ENCODE data around the gene PPFIBP1.

The PPFIBP1 gene

DNA sequence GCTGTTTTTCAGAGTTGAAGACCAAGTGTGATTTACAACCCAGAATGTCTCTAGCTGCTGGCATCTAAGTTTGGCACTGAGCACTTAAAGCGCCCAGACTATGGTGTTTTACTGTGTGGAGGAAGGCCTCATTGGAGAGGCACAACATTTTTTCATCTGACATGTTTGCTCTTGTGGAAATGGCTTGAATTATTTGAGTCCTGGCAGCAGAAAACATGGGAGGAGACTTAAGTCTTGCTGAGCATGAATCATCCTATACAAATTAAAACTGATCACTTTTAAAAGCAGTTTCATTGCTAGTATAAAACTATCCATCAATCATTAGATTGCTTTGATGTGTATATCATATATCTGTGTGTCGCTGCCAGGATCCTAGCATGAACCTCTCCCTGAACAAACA is 86.4 kb downstream of the PPFIBP1 start:
- in situ Hi-C loops (cut with HindIII; ENCODE audit: low sequenced_read_pairs), result no loop called here
- DNase-seq (ENCODE audit: low read depth, low spot score), result peak; percentile 77
- no peak overlapping the region for H3K4me3 ChIP-seq (ENCODE audit: low read depth, low read length)
- TF ChIP-seq, protein P1, sequence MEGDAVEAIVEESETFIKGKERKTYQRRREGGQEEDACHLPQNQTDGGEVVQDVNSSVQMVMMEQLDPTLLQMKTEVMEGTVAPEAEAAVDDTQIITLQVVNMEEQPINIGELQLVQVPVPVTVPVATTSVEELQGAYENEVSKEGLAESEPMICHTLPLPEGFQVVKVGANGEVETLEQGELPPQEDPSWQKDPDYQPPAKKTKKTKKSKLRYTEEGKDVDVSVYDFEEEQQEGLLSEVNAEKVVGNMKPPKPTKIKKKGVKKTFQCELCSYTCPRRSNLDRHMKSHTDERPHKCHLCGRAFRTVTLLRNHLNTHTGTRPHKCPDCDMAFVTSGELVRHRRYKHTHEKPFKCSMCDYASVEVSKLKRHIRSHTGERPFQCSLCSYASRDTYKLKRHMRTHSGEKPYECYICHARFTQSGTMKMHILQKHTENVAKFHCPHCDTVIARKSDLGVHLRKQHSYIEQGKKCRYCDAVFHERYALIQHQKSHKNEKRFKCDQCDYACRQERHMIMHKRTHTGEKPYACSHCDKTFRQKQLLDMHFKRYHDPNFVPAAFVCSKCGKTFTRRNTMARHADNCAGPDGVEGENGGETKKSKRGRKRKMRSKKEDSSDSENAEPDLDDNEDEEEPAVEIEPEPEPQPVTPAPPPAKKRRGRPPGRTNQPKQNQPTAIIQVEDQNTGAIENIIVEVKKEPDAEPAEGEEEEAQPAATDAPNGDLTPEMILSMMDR (IDR thresholded peaks at IDR 0.05; ENCODE audit: low read depth, low read length), result no peak

DNA sequence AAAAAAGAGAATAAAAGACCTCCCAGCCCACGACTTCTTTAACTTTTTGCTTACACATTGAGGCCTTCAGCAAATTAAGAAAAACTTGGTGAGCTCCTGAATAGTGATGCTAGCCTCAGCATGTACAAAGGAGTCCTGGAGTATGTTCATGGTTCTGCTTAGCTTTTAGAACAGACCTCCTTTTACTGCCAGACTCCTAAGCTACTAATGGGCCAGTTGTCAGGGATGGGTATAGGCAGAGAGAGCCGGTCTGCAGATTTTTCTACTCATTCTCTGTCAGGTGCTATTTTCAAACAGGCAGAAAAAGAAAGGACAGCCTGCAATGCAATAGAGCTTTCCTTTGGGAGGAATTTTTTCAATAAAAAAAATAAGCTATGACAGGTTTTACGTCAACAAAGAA is 90.4 kb downstream of the PPFIBP1 start:
- TF ChIP-seq, protein P1 (IDR thresholded peaks at IDR 0.05; ENCODE audit: low read depth, low read length), result no peak
- in situ Hi-C loops (cut with HindIII; ENCODE audit: low sequenced_read_pairs), result no loop called here
- no peak for DNase-seq (ENCODE audit: low read depth, low spot score)
- no peak overlapping the region for H3K4me3 ChIP-seq (ENCODE audit: low read depth, low read length)

DNA sequence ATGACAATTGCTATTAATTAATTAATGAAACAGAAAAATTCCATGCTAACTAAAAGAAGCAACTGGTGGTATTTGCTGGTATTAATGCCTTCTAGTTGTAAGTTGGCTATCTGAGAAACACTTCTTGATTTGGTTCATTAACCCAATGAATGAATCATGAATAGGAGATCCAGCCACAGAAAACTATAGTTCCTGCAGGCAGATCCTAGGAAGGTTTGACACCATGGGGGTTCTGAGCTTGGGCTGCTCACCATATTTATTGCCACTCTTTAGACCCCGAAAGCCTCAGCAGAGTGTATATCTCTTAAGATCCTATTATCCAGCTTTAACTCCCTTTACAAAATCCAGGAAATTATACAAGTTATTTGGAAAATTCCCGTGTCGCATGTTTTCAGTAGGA is 90.9 kb downstream of the PPFIBP1 start:
- in situ Hi-C loops (cut with HindIII; ENCODE audit: low sequenced_read_pairs), result no loop called here
- TF ChIP-seq, protein P1 (IDR thresholded peaks at IDR 0.05; ENCODE audit: low read depth, low read length), result no peak
- no peak for DNase-seq (ENCODE audit: low read depth, low spot score)
- H3K4me3 ChIP-seq (ENCODE audit: low read depth, low read length), result no peak overlapping the region

DNA sequence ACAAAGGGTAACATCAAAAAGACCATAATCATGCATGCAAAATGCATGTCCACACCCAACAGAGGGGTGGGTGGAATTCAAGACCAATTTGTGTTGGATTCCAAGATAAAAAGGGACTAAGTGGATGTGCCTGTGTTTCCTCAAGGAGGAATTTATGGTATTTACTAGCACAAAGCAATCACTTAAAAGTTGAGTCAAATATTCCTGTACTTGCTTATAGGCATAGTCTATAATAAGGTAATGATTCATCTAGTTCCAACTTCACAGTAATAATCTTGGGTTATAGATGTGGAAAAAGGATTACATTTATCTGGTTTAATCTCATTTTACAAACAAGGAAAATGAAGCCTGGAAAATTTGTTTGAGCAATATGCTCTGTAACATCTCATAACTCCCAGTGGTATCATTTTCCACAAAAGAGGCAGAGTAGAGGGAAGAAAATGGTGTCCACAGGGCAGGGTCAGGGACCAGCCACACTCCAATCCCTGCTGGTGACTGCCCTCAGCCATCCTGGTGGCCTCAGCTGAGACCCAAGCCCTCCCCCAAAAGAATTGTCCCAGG is 91.4 kb downstream of the PPFIBP1 start:
- DNase-seq (ENCODE audit: low read depth, low spot score), result peak; percentile 50
- H3K4me3 ChIP-seq (ENCODE audit: low read depth, low read length), result no peak overlapping the region
- in situ Hi-C loops (cut with HindIII; ENCODE audit: low sequenced_read_pairs), result no loop called here
- TF ChIP-seq, protein P1 (IDR thresholded peaks at IDR 0.05; ENCODE audit: low read depth, low read length), result no peak

DNA sequence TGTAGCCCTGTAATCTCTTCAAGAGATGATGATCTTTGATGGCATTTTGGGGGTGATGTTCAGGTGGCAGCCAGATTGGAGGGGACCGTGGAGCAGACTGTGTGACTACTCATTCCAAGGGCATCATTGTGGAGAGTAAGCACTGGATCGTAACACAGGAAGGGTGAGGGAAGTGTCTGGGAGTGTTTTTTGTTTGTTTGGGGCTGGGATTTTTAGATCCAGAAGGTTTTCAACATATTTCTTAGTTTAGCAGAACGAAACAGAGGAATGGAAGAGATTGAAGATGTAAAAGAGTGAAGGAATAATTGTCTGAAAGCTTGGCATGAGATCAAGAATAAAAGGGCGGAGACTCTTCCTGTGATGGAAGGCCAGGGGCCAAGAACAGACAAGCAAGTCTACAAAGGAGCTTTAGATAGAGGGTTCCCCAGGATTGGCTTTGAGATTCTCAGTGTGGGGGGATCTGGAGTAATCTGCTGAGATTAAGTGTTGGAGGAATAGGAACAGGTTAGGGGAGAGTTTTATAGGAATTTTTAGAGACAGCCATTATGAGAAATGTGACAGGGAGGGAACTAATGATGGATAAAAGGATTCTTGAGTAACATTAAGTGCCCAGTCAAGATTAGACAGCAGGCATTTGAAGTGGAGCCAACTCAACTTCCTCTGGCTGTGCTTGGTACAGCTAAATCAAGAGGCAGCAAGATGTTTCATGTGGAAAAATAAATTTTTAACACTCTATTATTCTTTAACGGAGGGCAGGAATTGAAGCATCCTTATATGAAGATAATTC is 92.5 kb downstream of the PPFIBP1 start:
- in situ Hi-C loops (cut with HindIII; ENCODE audit: low sequenced_read_pairs), result no loop called here
- TF ChIP-seq, protein P1 (IDR thresholded peaks at IDR 0.05; ENCODE audit: low read depth, low read length), result no peak
- no peak for DNase-seq (ENCODE audit: low read depth, low spot score)
- no peak overlapping the region for H3K4me3 ChIP-seq (ENCODE audit: low read depth, low read length)

DNA sequence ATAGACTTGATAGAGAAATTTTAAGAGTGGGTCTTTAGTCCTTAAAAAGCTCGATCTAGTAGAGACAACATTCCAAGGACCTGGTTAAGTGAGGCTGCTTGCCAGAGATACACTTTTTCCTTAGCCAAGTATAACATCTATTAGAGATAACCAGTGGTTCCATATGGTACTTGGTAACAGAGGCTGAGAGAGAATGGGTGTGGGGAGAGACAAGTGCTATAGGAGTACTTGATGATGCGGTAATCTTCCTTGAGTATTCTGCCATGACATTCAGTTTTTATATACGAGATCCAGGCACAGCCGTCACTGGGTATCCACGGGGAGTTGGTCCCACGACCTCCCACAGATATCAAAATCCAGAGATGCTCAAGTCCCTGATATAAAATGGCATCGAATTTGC is 94.8 kb downstream of the PPFIBP1 start:
- TF ChIP-seq, protein P1 (IDR thresholded peaks at IDR 0.05; ENCODE audit: low read depth, low read length), result no peak
- H3K4me3 ChIP-seq (ENCODE audit: low read depth, low read length), result no peak overlapping the region
- DNase-seq (ENCODE audit: low read depth, low spot score), result peak; percentile 56
- in situ Hi-C loops (cut with HindIII; ENCODE audit: low sequenced_read_pairs), result no loop called here
